ENCODE measurements around the gene DCXR. TPM values are rescaled to one million over a fixed set of nuclear protein-coding genes. Genes with fewer than 3 reads are reported as not detected.

Gene DCXR
- total and polyA plus RNA-seq, 2 of the 13 experiments (the other 11 are each of a cell fraction or from before 2014, with no cell fraction given) = 287 to 311 TPM

- TF ChIP-seq THRA (CRISPR knock-in tag; IDR thresholded peaks at IDR 0.05; ENCODE audit: borderline replicate concordance) (peak; percentile 60; the same call in 1 of the 2 replicates), EZH2 (conservative IDR thresholded peaks at IDR 0.05; ENCODE audit: low read depth, low read length) (no peak), CEBPB (IDR thresholded peaks at IDR 0.05; ENCODE audit: borderline replicate concordance, low read depth, low read length) (peak; percentile 83), TFDP1 (CRISPR knock-in tag; IDR thresholded peaks at IDR 0.05; ENCODE audit: borderline replicate concordance) (peak; percentile 69), NFYC (CRISPR knock-in tag; IDR thresholded peaks at IDR 0.05) (no peak), ZNF30 (CRISPR knock-in tag; IDR thresholded peaks at IDR 0.05) (peak; percentile 92), TAF1 (CRISPR knock-in tag; IDR thresholded peaks at IDR 0.05) (peak; percentile 67), HNF1A (IDR thresholded peaks at IDR 0.05; ENCODE audit: low read depth) (peak; percentile 70), HNF1A (CRISPR knock-in tag; IDR thresholded peaks at IDR 0.05; ENCODE audit: borderline replicate concordance) (no peak), ZNF788 (CRISPR knock-in tag; IDR thresholded peaks at IDR 0.05; ENCODE audit: borderline replicate concordance) (no peak; the same call in 1 of the 2 replicates), ZKSCAN5 (CRISPR knock-in tag; IDR thresholded peaks at IDR 0.05) (no peak), RXRA (CRISPR knock-in tag; IDR thresholded peaks at IDR 0.05) (no peak; the same call in 1 of the 2 replicates), ZNF124 (CRISPR knock-in tag; IDR thresholded peaks at IDR 0.05) (no peak; the same call in 1 of the 2 replicates), FOXO4 (CRISPR knock-in tag; conservative IDR thresholded peaks at IDR 0.05) (peak; percentile 96), GLI4 (CRISPR knock-in tag; IDR thresholded peaks at IDR 0.05; ENCODE audit: borderline replicate concordance) (no peak), ZNF639 (CRISPR knock-in tag; conservative IDR thresholded peaks at IDR 0.05) (no peak; the same call in 1 of the 2 replicates), SSRP1 (CRISPR knock-in tag; IDR thresholded peaks at IDR 0.05) (no peak)
These were observed 42.7 kb downstream of the DCXR start (continued) for GRCh38 chr17:81994593-81995462.
